NB4 (cell line): ENCODE results near the gene MIA3.

Experiments
- DNase-seq: peaks from one replicate; pipeline ENCODE4 v3.0.0; 2010; ENCODE audit warnings: low read depth
- H3K4me3 ChIP-seq: one replicate; pipeline ENCODE4 v1.5.1; 2011; ENCODE audit warnings: mild to moderate bottlenecking, low read depth, low read length, moderate library complexity
- CTCF ChIP-seq: IDR thresholded peaks from one replicate; pipeline ENCODE4 v1.5.1; 2012; ENCODE audit warnings: low read depth, low read length
- MAX ChIP-seq: IDR thresholded peaks from 2 replicates; pipeline ENCODE4 v1.6.1; 2011; ENCODE audit warnings: low read depth, low read length
- MYC ChIP-seq: IDR thresholded peaks from 2 replicates; pipeline ENCODE4 v1.6.1; 2011; ENCODE audit warnings: low read depth, low read length
- POLR2A ChIP-seq: IDR thresholded peaks from 2 replicates; pipeline ENCODE4 v1.6.1; 2011; ENCODE audit warnings: mild to moderate bottlenecking; ENCODE audit not compliant: insufficient read length; ENCODE audit errors: extremely low read depth

MIA3 gene

GRCh38 chr1:222623458-222623857, 5.6 kb downstream of the MIA3 start:
- no peak overlapping the region for H3K4me3 ChIP-seq
- no peak for DNase-seq
- TF ChIP-seq MAX (no peak), MYC (no peak), CTCF (no peak), POLR2A (no peak)

GRCh38 chr1:222624214-222624613, 6.3 kb downstream of the MIA3 start:
- no peak overlapping the region for H3K4me3 ChIP-seq
- no peak for DNase-seq
- TF ChIP-seq CTCF: no peak
- TF ChIP-seq POLR2A: no peak
- TF ChIP-seq MYC: no peak
- no peak for TF ChIP-seq MAX

GRCh38 chr1:222627232-222627631, 9.3 kb downstream of the MIA3 start:
- H3K4me3 ChIP-seq: no peak overlapping the region
- DNase-seq: no peak
- TF ChIP-seq MAX (no peak), CTCF (no peak), POLR2A (no peak), MYC (no peak)

- no peak for DNase-seq
- H3K4me3 ChIP-seq: no peak overlapping the region
- TF ChIP-seq POLR2A (no peak), CTCF (no peak), MAX (no peak), MYC (no peak)
Measured at GRCh38 chr1:222629921-222630535, 12.1 kb downstream of the MIA3 start.

- DNase-seq: no peak
- TF ChIP-seq POLR2A (no peak), MYC (no peak), CTCF (no peak), MAX (no peak)
- no peak overlapping the region for H3K4me3 ChIP-seq
Measured at GRCh38 chr1:222631611-222632208, 13.8 kb downstream of the MIA3 start.
